Measurements from ENCODE around the gene RAB11B.
"Not testable (repeated sequence)": the region's sequence is repeated elsewhere in the genome, so short reads cannot be mapped to it uniquely, and the experiment has no call there.

RAB11B gene

GRCh38 chr19:8396563-8397203 is 6.5 kb downstream of the RAB11B start:
- DNase-seq, result peak; percentile 38 to 64

- no peak for DNase-seq
Observed at GRCh38 chr19:8397271-8397670, 7.1 kb downstream of the RAB11B start.

DNA sequence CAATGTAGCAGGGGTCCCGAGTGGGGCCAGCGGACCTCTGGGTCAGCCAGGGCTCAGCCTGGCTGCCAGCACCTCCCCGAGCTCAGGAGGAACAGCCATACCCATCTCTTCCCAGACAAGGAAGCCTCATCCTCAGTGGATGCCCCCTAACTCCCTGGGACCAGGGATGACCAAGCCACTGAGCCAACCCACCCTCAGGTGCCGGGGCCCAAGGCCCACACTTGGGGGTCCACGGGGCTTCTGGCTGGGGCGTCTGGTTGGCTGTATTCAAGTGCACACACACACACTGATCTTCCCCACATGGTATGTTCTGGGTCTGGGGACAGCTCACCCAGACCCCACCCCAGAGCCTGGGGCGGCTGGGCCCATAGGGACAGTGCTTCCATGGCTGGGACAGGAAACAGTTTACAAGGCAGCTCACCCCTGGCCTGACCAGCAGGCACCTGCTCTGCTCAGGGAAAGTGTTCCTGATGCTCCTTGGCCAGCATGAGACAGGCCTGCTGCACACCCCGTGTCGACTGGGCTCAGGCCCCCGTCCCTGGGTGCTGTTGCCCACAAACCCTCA is 7.7 kb downstream of the RAB11B start:
- no peak for DNase-seq

GRCh38 chr19:8398311-8398771 is 8.2 kb downstream of the RAB11B start:
- no peak for DNase-seq

GRCh38 chr19:8399681-8400188 is 9.6 kb downstream of the RAB11B start:
- no peak for DNase-seq

- no peak for DNase-seq
Observed at GRCh38 chr19:8401981-8402411, 11.8 kb downstream of the RAB11B start.

- no peak for DNase-seq
Observed at GRCh38 chr19:8403098-8403819, 13.1 kb downstream of the RAB11B start.

DNA sequence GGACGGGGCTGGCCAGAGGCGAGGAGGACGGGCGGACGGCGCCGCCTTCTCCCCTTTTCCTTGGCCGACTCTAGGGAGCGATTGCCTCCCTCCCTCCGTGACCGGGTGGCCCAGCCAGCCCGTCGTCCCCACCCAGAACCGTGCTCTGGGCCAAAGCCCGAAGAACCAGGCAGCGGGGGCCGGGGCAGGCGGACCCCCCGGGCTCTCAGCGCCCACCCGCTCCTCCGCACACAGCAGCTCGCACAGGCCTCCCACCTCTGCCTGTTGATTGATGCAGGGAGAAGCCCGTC is 13.6 kb downstream of the RAB11B start:
- DNase-seq, result no peak

DNA sequence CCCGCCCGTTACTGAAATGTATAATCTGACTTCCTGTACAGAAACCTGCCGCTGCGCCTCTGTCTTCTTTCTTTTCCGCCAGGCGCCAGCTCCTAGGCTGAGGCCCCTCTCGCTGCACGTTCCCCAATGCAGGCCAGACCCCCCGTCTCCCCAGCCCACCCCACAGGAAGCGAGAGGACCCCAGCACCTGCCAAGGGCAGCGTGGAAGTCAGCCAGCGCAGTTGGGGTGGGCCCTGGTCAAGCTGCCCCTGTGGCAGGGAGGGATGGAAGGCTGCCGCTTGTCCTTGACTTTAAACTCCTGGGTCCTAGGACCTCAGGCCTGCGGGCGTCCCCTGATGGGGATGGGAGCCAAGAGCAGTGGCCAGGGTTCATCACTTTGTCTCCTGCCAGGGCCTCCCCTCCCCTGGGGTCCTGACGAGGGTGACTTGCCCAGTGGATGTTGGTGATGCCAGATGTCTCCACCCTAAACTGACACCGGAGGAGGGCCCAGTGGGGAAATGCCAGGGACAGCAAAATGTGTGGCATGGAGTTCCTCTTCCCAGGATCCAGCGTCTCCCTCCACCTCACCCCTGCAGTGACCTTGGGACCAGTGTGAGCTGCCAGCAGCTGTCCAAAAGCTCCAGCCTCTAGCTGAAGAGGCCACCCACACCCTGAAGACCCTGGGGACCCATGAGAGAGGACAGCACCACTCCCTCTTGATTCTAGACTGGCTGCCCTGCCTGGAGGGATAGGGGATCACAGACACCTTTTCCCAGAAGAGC is 14.4 kb downstream of the RAB11B start:
- no peak for DNase-seq

- not testable (repeated sequence) for DNase-seq
Observed at GRCh38 chr19:8410718-8411117, 20.6 kb downstream of the RAB11B start.

GRCh38 chr19:8412783-8413628 is 22.8 kb downstream of the RAB11B start, which contains the start of gene MARCHF2:
TSS of gene MARCHF2 (plus strand) at chr19:8413305. CDS start at chr19:8421841, 8,536 bp downstream.
- peak; percentile 94 to 95 for DNase-seq

GRCh38 chr19:8413629-8413995 is 23.5 kb downstream of the RAB11B start:
- DNase-seq, result no peak

- no peak for DNase-seq
Observed at GRCh38 chr19:8416796-8417195, 26.6 kb downstream of the RAB11B start.

DNA sequence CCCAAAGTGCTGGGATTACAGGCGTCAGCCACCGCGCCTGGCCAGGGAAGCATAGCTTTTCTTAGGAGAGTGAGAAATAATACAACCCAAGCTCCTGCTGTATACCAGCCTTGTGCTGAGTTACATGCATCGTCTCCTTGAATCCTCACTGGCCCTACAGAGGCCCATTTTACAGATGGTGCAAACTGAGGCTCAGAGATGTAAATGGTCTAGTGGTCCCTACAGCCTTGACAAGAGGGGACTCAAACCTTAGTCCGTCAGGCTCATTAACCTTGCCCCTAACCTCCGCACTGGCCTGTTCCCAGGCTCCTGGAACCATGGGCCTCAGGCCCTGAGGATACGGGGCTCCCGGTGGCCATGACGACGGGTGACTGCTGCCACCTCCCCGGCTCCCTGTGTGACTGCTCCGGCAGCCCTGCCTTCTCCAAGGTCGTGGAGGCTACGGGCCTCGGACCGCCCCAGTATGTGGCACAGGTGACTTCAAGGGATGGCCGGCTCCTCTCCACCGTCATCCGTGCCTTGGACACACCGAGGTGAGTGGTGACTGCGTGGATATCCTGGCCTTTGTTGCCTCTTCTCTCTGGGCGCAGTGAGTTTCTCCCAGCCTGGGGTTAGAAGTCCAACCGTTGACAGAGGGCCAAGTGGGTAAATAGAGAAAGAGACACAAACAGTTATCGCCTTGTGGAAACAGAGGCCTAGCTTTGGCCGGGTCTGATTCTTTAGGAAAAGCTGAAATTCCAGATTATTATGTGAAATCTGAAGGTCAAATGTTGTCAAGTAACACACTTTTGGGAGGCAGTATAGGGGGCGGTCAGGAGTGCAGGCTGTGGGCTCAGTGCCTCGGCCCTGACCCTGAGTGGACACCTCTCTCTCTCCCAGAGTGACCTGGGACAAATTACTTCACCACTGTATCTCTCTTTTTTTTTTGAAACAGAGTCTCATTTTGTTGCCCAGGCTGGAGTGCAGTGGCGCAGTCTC is 31.6 kb downstream of the RAB11B start:
- DNase-seq, result no peak

DNA sequence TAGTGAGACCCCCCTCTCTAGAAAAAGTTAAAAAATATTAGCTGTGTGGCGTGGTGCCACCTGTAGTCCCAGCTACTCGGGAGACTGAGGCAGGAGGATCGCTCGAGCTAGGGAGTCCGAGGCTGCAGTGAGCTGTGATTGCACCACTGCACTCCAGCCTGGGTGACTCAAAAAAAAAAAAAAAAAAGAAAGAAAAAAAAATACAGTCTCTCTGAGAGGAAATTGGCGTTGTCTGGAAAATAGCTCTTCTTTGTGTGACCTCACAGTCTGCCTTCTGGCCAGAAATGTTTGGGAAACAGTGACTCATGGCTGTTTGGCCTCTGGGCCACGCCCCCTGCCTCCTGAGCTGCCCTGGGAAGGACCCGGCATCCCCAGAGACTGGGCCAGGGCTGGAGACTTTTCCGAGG is 33.7 kb downstream of the RAB11B start:
- peak in 1 of 2 donors; percentile 11 for DNase-seq

DNA sequence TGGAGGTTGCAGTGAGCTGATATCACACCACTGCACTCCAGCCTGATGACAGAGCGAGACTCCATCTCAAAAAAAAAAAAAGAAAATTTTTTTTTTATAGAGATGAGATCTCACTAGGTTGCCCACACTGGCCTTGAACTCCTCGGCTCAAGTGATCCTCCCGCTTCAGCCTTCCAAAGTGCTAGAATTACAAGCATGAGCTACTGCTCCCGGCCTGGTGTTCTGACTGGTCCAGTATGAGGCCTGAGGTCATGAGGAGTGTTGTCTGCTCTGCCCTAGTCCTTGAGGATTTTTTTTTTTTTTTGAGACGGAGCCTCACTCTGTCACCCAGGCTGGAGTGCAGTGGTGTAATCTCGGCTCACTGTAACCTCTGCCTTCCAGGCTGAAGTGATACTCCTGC is 35.2 kb downstream of the RAB11B start:
- not testable (repeated sequence) for DNase-seq

- DNase-seq, result no peak
Observed at GRCh38 chr19:8426283-8426682, 36.1 kb downstream of the RAB11B start.

DNA sequence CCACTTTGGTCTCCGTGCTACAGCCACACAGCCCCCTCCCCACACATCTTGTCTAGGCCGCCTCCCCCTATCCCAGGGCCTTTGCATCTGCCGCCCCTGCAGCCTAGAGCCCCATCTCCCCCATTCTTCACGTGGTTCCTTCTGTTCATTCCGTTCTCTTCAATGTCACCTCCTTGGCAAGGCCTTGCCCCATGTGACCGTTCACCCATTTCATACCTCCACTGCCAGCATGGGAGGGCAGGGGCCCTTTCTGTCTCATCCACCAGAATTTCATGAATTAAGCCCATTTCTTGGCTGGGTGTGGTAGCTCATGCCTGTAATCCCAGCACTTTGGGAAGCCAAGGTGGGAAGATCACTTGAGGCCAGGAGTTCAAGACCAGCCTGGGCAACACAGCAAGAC is 38.9 kb downstream of the RAB11B start:
- no peak for DNase-seq

- DNase-seq, result no peak
Observed at GRCh38 chr19:8429826-8430225, 39.7 kb downstream of the RAB11B start.

DNA sequence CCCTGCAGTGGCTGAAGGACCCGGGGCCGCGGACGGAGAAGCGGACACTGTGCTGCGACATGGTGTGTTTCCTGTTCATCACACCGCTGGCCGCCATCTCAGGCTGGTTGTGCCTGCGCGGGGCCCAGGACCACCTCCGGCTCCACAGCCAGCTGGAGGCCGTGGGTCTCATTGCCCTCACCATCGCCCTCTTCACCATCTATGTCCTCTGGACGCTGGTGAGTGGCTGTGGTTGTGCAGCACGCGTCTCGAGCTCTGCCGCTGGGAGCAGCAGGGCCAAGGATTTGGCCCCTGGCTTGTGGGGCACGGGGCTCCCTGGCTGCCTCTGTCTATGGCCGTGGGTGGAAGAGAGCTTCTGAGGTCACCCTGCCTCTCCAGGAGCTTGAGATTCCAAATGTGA is 40.5 kb downstream of the RAB11B start:
- no peak for DNase-seq

DNA sequence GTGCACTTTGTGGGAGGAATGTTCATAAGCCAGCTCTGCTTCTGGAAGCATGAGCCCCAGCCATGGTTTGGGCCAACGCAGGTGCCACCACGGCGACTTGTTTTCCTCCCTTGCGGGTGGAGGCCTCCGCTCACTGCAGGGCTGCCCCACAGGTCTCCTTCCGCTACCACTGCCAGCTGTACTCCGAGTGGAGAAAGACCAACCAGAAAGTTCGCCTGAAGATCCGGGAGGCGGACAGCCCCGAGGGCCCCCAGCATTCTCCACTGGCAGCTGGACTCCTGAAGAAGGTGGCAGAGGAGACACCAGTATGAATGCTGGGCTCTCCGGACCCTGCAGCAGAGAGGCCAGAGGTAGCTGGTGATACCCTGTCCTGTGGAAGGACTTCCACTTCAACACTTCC is 48.1 kb downstream of the RAB11B start:
- no peak for DNase-seq

Data from hippocampal formation (tissue), 2 donors.